Uterus (tissue), 4 donors: ENCODE data around the gene BACH2. TPM values are rescaled to one million over a fixed set of nuclear protein-coding genes. Genes with fewer than 3 reads are reported as not detected.

ENCODE experiments used
- DNase-seq, 2 donors: peaks; one replicate each; pipeline ENCODE4 v3.0.0-alpha.2; 2019 to 2020
- H3K27ac ChIP-seq, 2 donors: fragments of 200-600 bp; sonication (generic); 1 replicate in 1 of 2; 2 replicates in 1 of 2; pipeline ENCODE4 v1.5.1; 2016 to 2018
- H3K27me3 ChIP-seq, 2 donors: fragments of 200-600 bp; sonication (generic); one replicate each; pipeline ENCODE4 v1.5.1; 2018 to 2019; ENCODE audit warnings: control low read depth in 1 of 2
- H3K36me3 ChIP-seq, 2 donors: fragments of 200-600 bp; sonication (generic); one replicate each; pipeline ENCODE4 v1.5.1; 2019; ENCODE audit warnings: control low read depth in 1 of 2
- H3K4me1 ChIP-seq, 2 donors: fragments of 200-600 bp; sonication (generic); one replicate each; pipeline ENCODE4 v1.5.1; 2018 to 2019; ENCODE audit warnings: control low read depth in 1 of 2
- H3K4me3 ChIP-seq, 2 donors: fragments of 200-600 bp; sonication (generic); 1 replicate in 1 of 2; 2 replicates in 1 of 2; pipeline ENCODE4 v1.5.1; 2018 to 2019; ENCODE audit warnings: mild to moderate bottlenecking in 1 of 2
- H3K9me3 ChIP-seq, 2 donors: fragments of 200-600 bp; sonication (generic); one replicate each; pipeline ENCODE4 v1.5.1; 2019; ENCODE audit warnings: control low read depth in 1 of 2
- POLR2A ChIP-seq, 2 donors: fragments of 450-650 bp; IDR thresholded peaks; one replicate each; pipeline ENCODE4 v1.6.1; 2016; ENCODE audit warnings: antibody characterized with exemption in 2 of 2, mild to moderate bottlenecking in 1 of 2, moderate library complexity in 1 of 2
- intact Hi-C: fragments of 100-400 bp; cut with DNase I; formaldehyde crosslinking; loops from one replicate; pipeline ENCODE4 v1.15.1; 2023; ENCODE audit warnings: low total_unique reads
- total RNA-seq, 4 donors: library from RNA; depleted of rRNA in 3 of 4; stranded (reverse); fragments of >200 nt in 3 of 4; gene quantifications; one replicate each; pipeline versions ENCODE4 v1.1.0 to v1.2.4, GENCODE V29; 2014 to 2023
- TF ChIP-seq, protein P1 (sequence below), 4 experiments: fragments of 200-600 bp in 2 of 4; fragments of 450-650 bp in 2 of 4; sonication (generic) in 2 of 4; IDR thresholded peaks; one replicate each; pipeline ENCODE4 v1.5.1; 2016 to 2019; ENCODE audit warnings: antibody characterized with exemption in 4 of 4, mild to moderate bottlenecking in 2 of 4, moderate library complexity in 1 of 4
- donor health status: DM: yes; HTN: yes; CAD: no.

Gene BACH2
- total RNA-seq, 4 donors from 2014 or later, result 1.3 to 15.0 (median 9.7) TPM

- intact Hi-C loops, result no loop called here
- DNase-seq, result no peak
Observed at GRCh38 chr6:89966228-89966544, 330.5 kb downstream of the BACH2 start.

GRCh38 chr6:89965441-89966227, 331.0 kb downstream of the BACH2 start:
- intact Hi-C loops, result no loop called here
- no peak for DNase-seq
- no peak overlapping the region for H3K4me3 ChIP-seq
- no peaks in the 10 kb centered on the region for H3K27me3 ChIP-seq
- no peaks in the 10 kb centered on the region for H3K4me1 ChIP-seq
- H3K27ac ChIP-seq, result no peak overlapping the region
- no peak for TF ChIP-seq POLR2A (IDR thresholded peaks at IDR 0.05)
- TF ChIP-seq, protein P1, sequence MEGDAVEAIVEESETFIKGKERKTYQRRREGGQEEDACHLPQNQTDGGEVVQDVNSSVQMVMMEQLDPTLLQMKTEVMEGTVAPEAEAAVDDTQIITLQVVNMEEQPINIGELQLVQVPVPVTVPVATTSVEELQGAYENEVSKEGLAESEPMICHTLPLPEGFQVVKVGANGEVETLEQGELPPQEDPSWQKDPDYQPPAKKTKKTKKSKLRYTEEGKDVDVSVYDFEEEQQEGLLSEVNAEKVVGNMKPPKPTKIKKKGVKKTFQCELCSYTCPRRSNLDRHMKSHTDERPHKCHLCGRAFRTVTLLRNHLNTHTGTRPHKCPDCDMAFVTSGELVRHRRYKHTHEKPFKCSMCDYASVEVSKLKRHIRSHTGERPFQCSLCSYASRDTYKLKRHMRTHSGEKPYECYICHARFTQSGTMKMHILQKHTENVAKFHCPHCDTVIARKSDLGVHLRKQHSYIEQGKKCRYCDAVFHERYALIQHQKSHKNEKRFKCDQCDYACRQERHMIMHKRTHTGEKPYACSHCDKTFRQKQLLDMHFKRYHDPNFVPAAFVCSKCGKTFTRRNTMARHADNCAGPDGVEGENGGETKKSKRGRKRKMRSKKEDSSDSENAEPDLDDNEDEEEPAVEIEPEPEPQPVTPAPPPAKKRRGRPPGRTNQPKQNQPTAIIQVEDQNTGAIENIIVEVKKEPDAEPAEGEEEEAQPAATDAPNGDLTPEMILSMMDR (IDR thresholded peaks at IDR 0.05), result no peak
- H3K36me3 ChIP-seq, result no peaks in the 10 kb centered on the region
- H3K9me3 ChIP-seq, result no peaks in the 10 kb centered on the region

More at GRCh38 chr6:89966228-89966544, 330.5 kb downstream of the BACH2 start:
- H3K4me1 ChIP-seq, result no peaks in the 10 kb centered on the region
- H3K36me3 ChIP-seq, result no peaks in the 10 kb centered on the region
- H3K27me3 ChIP-seq, result no peaks in the 10 kb centered on the region
- TF ChIP-seq POLR2A (IDR thresholded peaks at IDR 0.05), result no peak
- TF ChIP-seq, protein P1 (IDR thresholded peaks at IDR 0.05), result no peak
- H3K9me3 ChIP-seq, result no peaks in the 10 kb centered on the region
- H3K27ac ChIP-seq, result no peak overlapping the region
- H3K4me3 ChIP-seq, result no peak overlapping the region

GRCh38 chr6:89963391-89963790, 333.3 kb downstream of the BACH2 start:
- no peak for TF ChIP-seq POLR2A (IDR thresholded peaks at IDR 0.05)
- H3K4me1 ChIP-seq, result no peaks in the 10 kb centered on the region
- no peak overlapping the region for H3K27ac ChIP-seq
- H3K9me3 ChIP-seq, result no peaks in the 10 kb centered on the region
- no peak overlapping the region for H3K4me3 ChIP-seq
- H3K36me3 ChIP-seq, result no peaks in the 10 kb centered on the region
- DNase-seq, result no peak
- H3K27me3 ChIP-seq, result no peaks in the 10 kb centered on the region
- intact Hi-C loops, result no loop called here

- no peak overlapping the region for H3K27ac ChIP-seq
- no peak overlapping the region for H3K4me3 ChIP-seq
- intact Hi-C loops, result no loop called here
- H3K9me3 ChIP-seq, result no peaks in the 10 kb centered on the region
- DNase-seq, result no peak
- TF ChIP-seq, protein P1 (IDR thresholded peaks at IDR 0.05), result no peak
- TF ChIP-seq POLR2A (IDR thresholded peaks at IDR 0.05), result no peak
- H3K27me3 ChIP-seq, result no peaks in the 10 kb centered on the region
- no peaks in the 10 kb centered on the region for H3K4me1 ChIP-seq
- no peaks in the 10 kb centered on the region for H3K36me3 ChIP-seq
Observed at GRCh38 chr6:89961481-89961880, 335.2 kb downstream of the BACH2 start.

DNA sequence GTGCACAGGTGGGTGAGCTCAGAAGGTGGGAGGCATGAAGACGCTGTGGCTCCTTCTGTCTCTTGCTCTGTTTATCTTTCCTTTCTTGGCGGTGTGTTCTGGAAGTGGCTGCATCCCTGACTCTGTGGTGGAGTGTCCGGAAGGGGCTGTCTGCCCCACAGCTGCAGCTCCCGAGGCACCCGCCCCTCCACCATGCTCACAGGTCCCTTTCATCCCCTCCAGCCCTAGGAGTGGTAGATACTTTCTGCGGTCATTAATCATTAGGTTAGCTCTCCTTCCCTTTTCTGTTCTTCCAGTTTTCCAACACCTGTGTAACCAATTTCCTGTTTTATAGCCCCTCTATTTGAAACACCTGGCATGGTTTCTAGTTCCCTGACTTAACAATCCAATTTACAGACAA, 336.8 kb downstream of the BACH2 start:
- no peak for TF ChIP-seq POLR2A (IDR thresholded peaks at IDR 0.05)
- TF ChIP-seq, protein P1 (IDR thresholded peaks at IDR 0.05), result no peak
- no peaks in the 10 kb centered on the region for H3K27me3 ChIP-seq
- no peak for DNase-seq
- intact Hi-C loops, result no loop called here
- no peaks in the 10 kb centered on the region for H3K9me3 ChIP-seq
- H3K4me1 ChIP-seq, result no peaks in the 10 kb centered on the region
- H3K27ac ChIP-seq, result no peak overlapping the region
- no peak overlapping the region for H3K4me3 ChIP-seq
- H3K36me3 ChIP-seq, result no peaks in the 10 kb centered on the region
